Activated T-helper 2 cell treated with anti-CD3 and anti-CD28 coated beads, Interferon-gamma antibody, Interleukin-2, Interleukin-4, amounts not matched to agents 10 μg/mL and 5 μg/mL and 100 μg/mL, durations not matched to agents 14 hours and 24 hours and 36 hours (primary cell): ENCODE data around the gene AJUBA. TPM values are rescaled to one million over a fixed set of nuclear protein-coding genes. Genes with fewer than 3 reads are reported as not detected.
"Not testable (repeated sequence)": the region's sequence is repeated elsewhere in the genome, so short reads cannot be mapped to it uniquely, and the experiment has no call there.

ENCODE experiments used
- DNase-seq: peaks from one replicate; pipeline ENCODE4 v3.0.0; 2021; ENCODE audit warnings: low spot score
- H3K27ac Mint-ChIP-seq: one replicate; pipeline ENCODE4 v1.8.0; 2021; ENCODE audit warnings: mixed read lengths
- H3K27me3 Mint-ChIP-seq: one replicate; pipeline ENCODE4 v1.8.0; 2021; ENCODE audit warnings: low read depth, mixed read lengths
- H3K36me3 Mint-ChIP-seq: one replicate; pipeline ENCODE4 v1.8.0; 2021; ENCODE audit warnings: low read depth, mixed read lengths
- H3K4me1 Mint-ChIP-seq: one replicate; pipeline ENCODE4 v1.8.0; 2021; ENCODE audit warnings: low read depth, mixed read lengths
- H3K4me3 Mint-ChIP-seq: one replicate; pipeline ENCODE4 v1.8.0; 2021; ENCODE audit warnings: low read depth, mild to moderate bottlenecking, moderate library complexity, mixed read lengths
- H3K9me3 Mint-ChIP-seq: one replicate; pipeline ENCODE4 v1.8.0; 2021; ENCODE audit warnings: mixed read lengths
- intact Hi-C: fragments of 100-400 bp; cut with micrococcal nuclease; formaldehyde crosslinking; loops from one replicate; pipeline ENCODE4 v1.15.1; 2023
- total RNA-seq: library from RNA; stranded (reverse); gene quantifications from 2 replicates; pipeline ENCODE4 v1.2.3, GENCODE V29; 2022

The AJUBA gene
- total RNA-seq, 1 donor from 2014 or later = 2.1 TPM

- intact Hi-C loops = no loop called here
- H3K27me3 Mint-ChIP-seq = no peaks in the 10 kb centered on the region
- no peak overlapping the region for H3K4me3 Mint-ChIP-seq
- no peak for DNase-seq
- H3K4me1 Mint-ChIP-seq = peaks cover 12% of the 10 kb centered on the region
- no peaks in the 10 kb centered on the region for H3K9me3 Mint-ChIP-seq
- H3K36me3 Mint-ChIP-seq = peaks cover 4% of the 10 kb centered on the region
- H3K27ac Mint-ChIP-seq = no peak overlapping the region
Measured at GRCh38 chr14:23017091-23017490, 34.7 kb upstream of the AJUBA start.

GRCh38 chr14:23015618-23016017 lies 33.3 kb upstream of the AJUBA start:
- Mint-ChIP-seq H3K9me3 (no peaks in the 10 kb centered on the region), H3K4me3 (no peak overlapping the region), H3K27ac (peak overlapping the region; percentile 17)

GRCh38 chr14:23013749-23014054 lies 31.4 kb upstream of the AJUBA start:
- DNase-seq = not testable (repeated sequence)

More at GRCh38 chr14:23015618-23016017, 33.3 kb upstream of the AJUBA start:
- Mint-ChIP-seq H3K36me3 (no peaks in the 10 kb centered on the region), H3K27me3 (no peaks in the 10 kb centered on the region), H3K4me1 (peaks cover 6% of the 10 kb centered on the region)
- no peak for DNase-seq
- intact Hi-C loops = no loop called here

GRCh38 chr14:23013054-23013748 lies 30.9 kb upstream of the AJUBA start:
- Mint-ChIP-seq H3K27ac (no peak overlapping the region), H3K4me1 (peaks cover 19% of the 10 kb centered on the region), H3K9me3 (no peaks in the 10 kb centered on the region), H3K36me3 (no peaks in the 10 kb centered on the region), H3K4me3 (no peak overlapping the region), H3K27me3 (no peaks in the 10 kb centered on the region)
- intact Hi-C loops = no loop called here
- no peak for DNase-seq

More at GRCh38 chr14:23013749-23014054, 31.4 kb upstream of the AJUBA start:
- H3K9me3 Mint-ChIP-seq, H3K4me3 Mint-ChIP-seq, H3K27me3 Mint-ChIP-seq, intact Hi-C loops, H3K36me3 Mint-ChIP-seq, H3K27ac Mint-ChIP-seq: not testable (repeated sequence)
- H3K4me1 Mint-ChIP-seq = peaks cover 15% of the 10 kb centered on the region

- Mint-ChIP-seq H3K9me3 (no peaks in the 10 kb centered on the region), H3K27me3 (no peaks in the 10 kb centered on the region), H3K4me3 (peak within 1 kb of the TSS; percentile 93), H3K36me3 (no peaks in the 10 kb centered on the region), H3K4me1 (peaks cover 34% of the 10 kb centered on the region), H3K27ac (peak within 1 kb of the TSS; percentile 98)
- intact Hi-C loops = loop anchor here (5.0 to 10.0 kb wide), 2 partner anchors 47 to 295 kb away; partner anchors contain the start of genes BCL2L2, CDH24 and PPP1R3E
- DNase-seq = peak; percentile 73
Measured at GRCh38 chr14:23009939-23010726, 27.8 kb upstream of the AJUBA start, which contains the start of gene C14orf93. Gene C14orf93 (minus strand): TSS chr14:23010143. CDS start chr14:22999023, 11,120 bp downstream.

- peaks cover 38% of the 10 kb centered on the region for H3K4me1 Mint-ChIP-seq
Measured at GRCh38 chr14:23009483-23009938, 27.2 kb upstream of the AJUBA start.

GRCh38 chr14:23008831-23009230 lies 26.5 kb upstream of the AJUBA start:
- Mint-ChIP-seq H3K36me3 (no peaks in the 10 kb centered on the region), H3K4me1 (peaks cover 38% of the 10 kb centered on the region), H3K27me3 (no peaks in the 10 kb centered on the region), H3K27ac (peak overlapping the region; percentile 98), H3K4me3 (peak overlapping the region; percentile 93), H3K9me3 (no peaks in the 10 kb centered on the region)
- intact Hi-C loops = loop anchor here (5.0 to 10.0 kb wide), 2 partner anchors 48 to 296 kb away; partner anchors contain the start of genes BCL2L2, CDH24 and PPP1R3E
- no peak for DNase-seq

More at GRCh38 chr14:23009483-23009938, 27.2 kb upstream of the AJUBA start:
- Mint-ChIP-seq H3K27me3 (no peaks in the 10 kb centered on the region), H3K4me3 (peak overlapping the region; percentile 93), H3K36me3 (no peaks in the 10 kb centered on the region), H3K9me3 (no peaks in the 10 kb centered on the region), H3K27ac (peak overlapping the region; percentile 96)
- no peak for DNase-seq
- intact Hi-C loops = loop anchor here (5.0 to 10.0 kb wide), 2 partner anchors 48 to 295 kb away; partner anchors contain the start of genes BCL2L2, CDH24 and PPP1R3E

GRCh38 chr14:23006544-23007419 lies 24.4 kb upstream of the AJUBA start:
- intact Hi-C loops = loop anchor here (1.0 to 10.0 kb wide), 6 partner anchors 20 to 298 kb away; partner anchors contain the start of genes BCL2L2, CDH24, PPP1R3E and PRMT5
- peak overlapping the region; percentile 92 for H3K4me3 Mint-ChIP-seq
- peak overlapping the region; percentile 98 for H3K27ac Mint-ChIP-seq
- peak; percentile 98 for DNase-seq
- peaks cover 38% of the 10 kb centered on the region for H3K4me1 Mint-ChIP-seq
- no peaks in the 10 kb centered on the region for H3K27me3 Mint-ChIP-seq
- no peaks in the 10 kb centered on the region for H3K9me3 Mint-ChIP-seq
- no peaks in the 10 kb centered on the region for H3K36me3 Mint-ChIP-seq

GRCh38 chr14:23006188-23006534 lies 23.8 kb upstream of the AJUBA start:
- peaks cover 38% of the 10 kb centered on the region for H3K4me1 Mint-ChIP-seq
- no peaks in the 10 kb centered on the region for H3K36me3 Mint-ChIP-seq
- H3K9me3 Mint-ChIP-seq = no peaks in the 10 kb centered on the region
- no peak for DNase-seq
- peak overlapping the region; percentile 98 for H3K27ac Mint-ChIP-seq
- H3K27me3 Mint-ChIP-seq = no peaks in the 10 kb centered on the region
- H3K4me3 Mint-ChIP-seq = peak overlapping the region; percentile 92
- intact Hi-C loops = loop anchor here (2.0 to 10.0 kb wide), 4 partner anchors 19 to 299 kb away; partner anchors contain the start of genes BCL2L2, CDH24, PPP1R3E and PRMT5

- no peak for DNase-seq
- H3K27me3 Mint-ChIP-seq = no peaks in the 10 kb centered on the region
- intact Hi-C loops = loop anchor here (2.0 to 10.0 kb wide), 4 partner anchors 19 to 299 kb away; partner anchors contain the start of genes BCL2L2, CDH24, PPP1R3E and PRMT5
- H3K4me1 Mint-ChIP-seq = peaks cover 42% of the 10 kb centered on the region
- peak overlapping the region; percentile 98 for H3K27ac Mint-ChIP-seq
- H3K4me3 Mint-ChIP-seq = peak overlapping the region; percentile 92
- H3K36me3 Mint-ChIP-seq = no peaks in the 10 kb centered on the region
- H3K9me3 Mint-ChIP-seq = no peaks in the 10 kb centered on the region
Measured at GRCh38 chr14:23005451-23006187, 23.3 kb upstream of the AJUBA start.

GRCh38 chr14:23004274-23004673 lies 21.9 kb upstream of the AJUBA start:
- peaks cover 37% of the 10 kb centered on the region for H3K4me1 Mint-ChIP-seq
- not testable (repeated sequence) for H3K4me3 Mint-ChIP-seq, DNase-seq, H3K36me3 Mint-ChIP-seq, H3K9me3 Mint-ChIP-seq, H3K27ac Mint-ChIP-seq, H3K27me3 Mint-ChIP-seq
- intact Hi-C loops = loop anchor here (10.0 kb wide), 1 partner anchor 301 kb away; the partner anchor contains the start of genes BCL2L2 and PPP1R3E
